AG09319 (cell line): ENCODE measurements around the gene CAPN11.

Experiments
- DNase-seq: peaks from one replicate; pipeline ENCODE4 v3.0.0-alpha.2; 2010; ENCODE audit warnings: low read depth; ENCODE audit errors: extremely low read depth
- TF ChIP-seq, protein P1 (sequence below): IDR thresholded peaks from 2 replicates; pipeline ENCODE4 v1.5.1; 2011; ENCODE audit warnings: low read depth, mild to moderate bottlenecking, inconsistent platforms, low read length, moderate library complexity

Gene CAPN11

DNA sequence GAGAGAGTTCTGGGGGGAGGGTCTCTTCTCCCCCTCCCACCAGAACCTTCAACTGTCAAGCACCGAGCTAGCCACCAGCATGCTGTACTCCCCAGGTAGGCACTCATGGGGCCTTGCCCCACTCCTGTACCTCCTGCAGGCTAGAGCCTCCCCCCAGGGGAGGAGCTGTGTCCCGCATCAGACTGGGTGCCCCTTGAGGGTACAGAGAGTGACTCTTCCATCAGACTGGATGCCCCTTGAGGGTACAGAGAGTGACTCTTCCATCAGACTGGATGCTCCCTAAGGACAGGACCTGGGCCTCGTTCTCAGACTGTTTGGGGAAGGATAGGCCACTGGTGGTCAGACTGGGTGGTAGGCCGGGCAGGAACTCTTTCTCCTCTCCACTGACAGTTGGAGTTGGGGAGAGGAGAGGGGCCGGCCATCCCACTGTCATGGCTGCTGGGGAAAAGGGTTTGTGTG is at the start of gene CAPN11:
Gene CAPN11, plus strand, starts transcription at position 51 of the 459 bp plus-strand sequence. Its CDS starts 29 bp downstream, at position 80.
- no peak for DNase-seq
- TF ChIP-seq, protein P1, sequence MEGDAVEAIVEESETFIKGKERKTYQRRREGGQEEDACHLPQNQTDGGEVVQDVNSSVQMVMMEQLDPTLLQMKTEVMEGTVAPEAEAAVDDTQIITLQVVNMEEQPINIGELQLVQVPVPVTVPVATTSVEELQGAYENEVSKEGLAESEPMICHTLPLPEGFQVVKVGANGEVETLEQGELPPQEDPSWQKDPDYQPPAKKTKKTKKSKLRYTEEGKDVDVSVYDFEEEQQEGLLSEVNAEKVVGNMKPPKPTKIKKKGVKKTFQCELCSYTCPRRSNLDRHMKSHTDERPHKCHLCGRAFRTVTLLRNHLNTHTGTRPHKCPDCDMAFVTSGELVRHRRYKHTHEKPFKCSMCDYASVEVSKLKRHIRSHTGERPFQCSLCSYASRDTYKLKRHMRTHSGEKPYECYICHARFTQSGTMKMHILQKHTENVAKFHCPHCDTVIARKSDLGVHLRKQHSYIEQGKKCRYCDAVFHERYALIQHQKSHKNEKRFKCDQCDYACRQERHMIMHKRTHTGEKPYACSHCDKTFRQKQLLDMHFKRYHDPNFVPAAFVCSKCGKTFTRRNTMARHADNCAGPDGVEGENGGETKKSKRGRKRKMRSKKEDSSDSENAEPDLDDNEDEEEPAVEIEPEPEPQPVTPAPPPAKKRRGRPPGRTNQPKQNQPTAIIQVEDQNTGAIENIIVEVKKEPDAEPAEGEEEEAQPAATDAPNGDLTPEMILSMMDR: no peak

DNA sequence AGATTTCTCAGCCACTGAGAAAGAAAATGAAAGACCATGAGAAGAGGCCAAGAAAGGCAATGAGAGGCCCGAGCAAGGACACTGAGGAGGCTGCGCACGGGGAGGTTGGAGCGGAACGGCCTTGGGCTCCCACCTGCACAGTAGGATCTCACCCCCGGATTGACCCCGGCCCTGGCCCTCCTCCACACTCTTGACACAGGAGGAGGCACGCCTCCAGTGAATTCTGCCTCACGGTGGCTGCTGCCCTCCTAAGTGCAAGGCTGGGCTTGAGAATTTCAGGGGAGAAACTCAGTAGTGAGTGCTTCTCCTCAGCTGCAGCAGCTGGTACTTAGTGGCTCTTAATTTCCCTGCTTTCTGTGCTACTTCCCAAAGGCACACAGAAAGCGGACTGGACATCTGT is 49.4 kb upstream of the CAPN11 start:
- DNase-seq: no peak
- TF ChIP-seq, protein P1: no peak

DNA sequence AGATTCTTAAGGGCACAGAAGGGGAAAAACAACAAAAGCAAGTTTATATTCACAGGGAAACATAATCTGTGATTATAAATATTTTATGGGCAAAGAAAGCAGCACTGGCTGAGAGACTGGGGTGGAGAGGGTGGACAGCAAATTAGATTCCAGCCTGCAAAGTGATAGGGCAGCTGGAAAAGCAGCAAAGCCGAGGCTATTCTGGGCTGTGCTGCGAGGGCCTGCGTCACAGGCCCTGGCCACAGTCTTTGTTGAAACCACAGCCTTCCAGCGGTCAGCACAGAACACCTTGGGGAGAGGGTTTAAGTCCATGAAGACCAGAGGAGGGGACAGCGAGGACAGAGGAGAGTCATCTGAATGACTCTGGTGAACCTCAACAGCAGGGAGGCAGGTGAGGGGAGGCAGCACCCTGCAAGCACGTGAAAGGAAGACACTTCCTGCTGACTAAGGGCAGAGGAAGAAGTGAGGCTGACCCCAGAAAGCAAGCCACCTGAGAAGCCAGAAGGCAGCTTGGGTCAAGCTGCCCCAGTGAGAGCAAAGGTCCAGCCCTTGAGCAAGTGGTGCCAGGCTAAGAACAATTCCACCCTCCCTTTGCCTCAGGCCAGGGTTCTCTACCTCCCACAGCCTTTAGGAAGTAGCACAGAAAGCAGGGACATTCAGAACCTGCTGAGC is 48.5 kb upstream of the CAPN11 start:
- TF ChIP-seq, protein P1: no peak
- no peak for DNase-seq

DNA sequence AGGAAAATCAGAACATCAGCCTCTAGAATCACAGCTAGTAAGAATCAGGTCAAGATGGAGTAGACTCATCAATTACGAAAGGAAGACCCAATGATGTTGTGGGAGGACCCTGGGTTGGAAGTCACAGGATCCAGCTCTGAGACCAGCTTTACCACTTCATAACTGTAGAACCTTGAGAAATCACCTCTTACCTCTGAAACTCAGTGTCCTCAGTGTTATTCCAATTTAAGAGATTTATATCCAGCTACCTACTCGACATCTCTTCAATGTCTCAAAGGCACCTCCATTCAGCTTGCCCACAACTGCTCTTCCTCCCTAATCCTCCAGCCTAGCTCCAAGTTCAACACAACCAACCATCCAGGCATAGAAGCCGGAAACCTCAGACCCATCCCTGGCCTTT is 47.7 kb upstream of the CAPN11 start:
- no peak for DNase-seq
- TF ChIP-seq, protein P1: no peak

DNA sequence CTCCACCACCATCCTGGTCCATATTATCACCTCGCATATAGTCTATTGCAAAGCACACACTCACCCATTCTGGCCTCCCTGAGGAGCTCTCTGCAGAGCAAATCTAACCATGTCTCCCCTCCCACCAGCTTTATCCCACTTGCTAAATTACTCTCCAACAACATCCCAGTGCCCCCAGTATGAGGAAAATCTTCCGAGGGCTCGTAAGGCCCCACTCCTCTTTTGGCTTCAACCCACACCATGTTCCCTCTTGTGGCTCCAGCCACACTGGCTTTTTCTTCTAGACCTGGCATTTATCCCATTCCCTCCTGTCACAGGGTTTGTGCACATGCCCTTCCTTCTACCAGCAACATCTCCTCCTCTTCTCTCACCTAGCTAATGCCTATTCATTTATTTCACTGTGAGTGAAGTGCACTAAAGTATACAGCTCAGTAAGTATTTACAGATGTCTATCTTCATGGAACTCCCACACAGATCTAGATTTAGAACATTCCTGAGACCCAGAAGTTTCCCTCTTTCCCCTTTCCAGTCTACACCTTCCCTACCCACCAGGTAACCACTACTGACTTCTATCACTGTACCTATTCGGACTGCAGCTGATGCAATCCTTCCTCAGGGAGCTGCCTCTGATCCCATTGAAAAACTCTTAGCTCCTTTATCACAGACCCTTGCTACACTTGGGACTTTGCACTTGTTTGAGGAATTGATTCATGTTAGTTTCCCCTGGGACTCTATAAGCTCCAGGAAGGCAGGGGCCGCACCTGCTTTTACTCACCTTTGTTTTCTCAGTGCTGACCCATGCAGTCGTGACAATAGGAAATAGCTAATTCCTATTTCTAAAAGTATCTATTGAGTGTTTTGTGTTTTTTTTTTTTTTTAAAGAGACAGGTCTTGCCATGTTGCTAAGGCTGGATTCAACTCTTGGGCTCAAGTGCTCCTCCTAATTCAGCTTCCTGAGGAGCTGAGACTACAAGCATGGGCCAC is 46.9 kb upstream of the CAPN11 start:
- DNase-seq: no peak
- TF ChIP-seq, protein P1: no peak

DNA sequence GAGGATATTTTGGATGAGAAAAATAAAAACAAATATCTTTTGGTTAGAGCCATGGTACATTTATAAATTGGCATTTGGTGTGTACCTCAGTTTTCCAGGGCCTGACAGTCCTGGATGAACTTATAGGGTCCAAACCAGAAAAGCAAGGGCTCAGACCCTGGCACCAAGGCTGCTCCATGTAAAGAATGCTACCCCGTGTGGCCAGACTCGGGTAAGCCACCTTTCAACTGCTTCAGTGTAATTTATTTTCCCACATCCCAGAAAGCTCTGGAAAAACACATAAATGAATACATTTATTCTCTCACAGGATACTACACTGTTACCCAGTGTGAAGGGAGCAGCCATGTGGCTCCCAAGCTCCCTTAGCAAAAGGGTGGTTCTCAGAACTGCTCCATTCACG is 45.2 kb upstream of the CAPN11 start:
- TF ChIP-seq, protein P1: no peak; the same call in none of the 2 replicates
- DNase-seq: no peak

DNA sequence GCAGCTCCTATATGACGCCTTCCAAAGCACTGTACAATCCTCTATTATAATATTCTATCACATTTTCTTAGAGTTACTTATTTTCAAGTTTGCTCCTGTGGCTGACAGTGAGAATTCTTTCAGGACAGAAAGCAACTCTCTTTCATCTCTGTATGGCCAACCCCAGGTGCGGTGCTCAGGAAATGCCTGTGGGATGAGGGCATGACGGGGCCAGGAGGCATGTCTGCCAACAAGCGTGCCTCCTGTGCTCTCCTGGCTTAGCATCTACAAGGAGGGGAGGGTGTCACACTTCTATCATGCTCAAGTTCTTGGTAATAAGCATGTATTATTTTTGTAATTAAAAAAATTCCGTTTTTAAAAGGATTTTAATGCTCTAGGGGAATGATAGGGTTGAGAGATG is 42.8 kb upstream of the CAPN11 start:
- no peak for DNase-seq
- TF ChIP-seq, protein P1: no peak
